ENCODE measurements around the gene ANKLE2.
A peak's percentile ranks its signal among the peaks of the same experiment; 100 is the strongest.

Gene ANKLE2

GRCh38 chr12:132716356-132716755 is 45.3 kb downstream of the ANKLE2 start:
- Histone ChIP-seq H3K4me1 (ENCODE audit: low read length) (peaks cover 6% of the 10 kb centered on the region; the same call in 1 of the 2 replicates), H3K79me2 (ENCODE audit: low read length) (peaks cover 49% of the 10 kb centered on the region), H4K20me1 (ENCODE audit: insufficient read depth, low read length) (peaks cover 7% of the 10 kb centered on the region), H3K36me3 (replicated peaks; ENCODE audit: low read depth, low read length) (peaks cover 55% of the 10 kb centered on the region), H3K27me3 (ENCODE audit: low read depth, low read length) (no peaks in the 10 kb centered on the region), H3K4me2 (ENCODE audit: low read length) (no peak overlapping the region), H3K27ac (ENCODE audit: low read length) (no peak overlapping the region), H3K4me3 (ENCODE audit: low read length) (no peak overlapping the region), H3K9ac (ENCODE audit: low read length) (no peak overlapping the region), H2AFZ (ENCODE audit: low read depth, low read length) (no peak overlapping the region), H3K9me3 (ENCODE audit: insufficient read depth, low read length) (no peaks in the 10 kb centered on the region)
- TF ChIP-seq CTCF (IDR thresholded peaks at IDR 0.05; ENCODE audit: low read depth, low read length) (no peak), EZH2phosphoT487 (IDR thresholded peaks at IDR 0.05; ENCODE audit: low read depth) (no peak)

- H3K27me3 ChIP-seq (ENCODE audit: low read depth, low read length), result no peaks in the 10 kb centered on the region
- H3K9ac ChIP-seq (ENCODE audit: low read length), result no peak overlapping the region
- no peak overlapping the region for H3K4me3 ChIP-seq (ENCODE audit: low read length)
- no peak overlapping the region for H3K27ac ChIP-seq (ENCODE audit: low read length)
- TF ChIP-seq EZH2phosphoT487 (IDR thresholded peaks at IDR 0.05; ENCODE audit: low read depth) (no peak), CTCF (IDR thresholded peaks at IDR 0.05; ENCODE audit: low read depth, low read length) (no peak)
- H3K9me3 ChIP-seq (ENCODE audit: insufficient read depth, low read length), result no peaks in the 10 kb centered on the region
- H3K79me2 ChIP-seq (ENCODE audit: low read length), result peaks cover 54% of the 10 kb centered on the region
- H2AFZ ChIP-seq (ENCODE audit: low read depth, low read length), result no peak overlapping the region
- H3K36me3 ChIP-seq (replicated peaks; ENCODE audit: low read depth, low read length), result peaks cover 51% of the 10 kb centered on the region
- no peak overlapping the region for H3K4me2 ChIP-seq (ENCODE audit: low read length)
- peaks cover 7% of the 10 kb centered on the region for H4K20me1 ChIP-seq (ENCODE audit: insufficient read depth, low read length)
- peaks cover 6% of the 10 kb centered on the region; the same call in 1 of the 2 replicates for H3K4me1 ChIP-seq (ENCODE audit: low read length)
Measured at GRCh38 chr12:132715874-132716273, 45.8 kb downstream of the ANKLE2 start.

- Histone ChIP-seq H3K27me3 (ENCODE audit: low read depth, low read length) (no peaks in the 10 kb centered on the region), H3K9ac (ENCODE audit: low read length) (no peak overlapping the region), H3K9me3 (ENCODE audit: insufficient read depth, low read length) (peaks cover 3% of the 10 kb centered on the region; the same call in 1 of the 2 replicates), H3K79me2 (ENCODE audit: low read length) (peaks cover 63% of the 10 kb centered on the region), H2AFZ (ENCODE audit: low read depth, low read length) (no peak overlapping the region), H3K27ac (ENCODE audit: low read length) (no peak overlapping the region), H3K4me1 (ENCODE audit: low read length) (peaks cover 12% of the 10 kb centered on the region; the same call in 1 of the 2 replicates), H3K4me2 (ENCODE audit: low read length) (no peak overlapping the region), H4K20me1 (ENCODE audit: insufficient read depth, low read length) (peaks cover 7% of the 10 kb centered on the region), H3K36me3 (replicated peaks; ENCODE audit: low read depth, low read length) (peaks cover 38% of the 10 kb centered on the region), H3K4me3 (ENCODE audit: low read length) (no peak overlapping the region)
- TF ChIP-seq EZH2phosphoT487 (IDR thresholded peaks at IDR 0.05; ENCODE audit: low read depth) (no peak), CTCF (IDR thresholded peaks at IDR 0.05; ENCODE audit: low read depth, low read length) (no peak)
Measured at GRCh38 chr12:132713123-132713522, 48.5 kb downstream of the ANKLE2 start.

GRCh38 chr12:132711080-132711843 is 50.4 kb downstream of the ANKLE2 start:
- peak overlapping the region; percentile 19; the same call in 1 of the 2 replicates for H3K27ac ChIP-seq (ENCODE audit: low read length)
- no peaks in the 10 kb centered on the region for H3K27me3 ChIP-seq (ENCODE audit: low read depth, low read length)
- peak overlapping the region; percentile 90 for H3K4me3 ChIP-seq (ENCODE audit: low read length)
- peaks cover 27% of the 10 kb centered on the region for H3K36me3 ChIP-seq (replicated peaks; ENCODE audit: low read depth, low read length)
- H3K79me2 ChIP-seq (ENCODE audit: low read length), result peaks cover 56% of the 10 kb centered on the region
- no peak overlapping the region for H2AFZ ChIP-seq (ENCODE audit: low read depth, low read length)
- H3K4me2 ChIP-seq (ENCODE audit: low read length), result peak overlapping the region; percentile 82
- H3K9ac ChIP-seq (ENCODE audit: low read length), result peak overlapping the region; percentile 75
- H3K9me3 ChIP-seq (ENCODE audit: insufficient read depth, low read length), result peaks cover 3% of the 10 kb centered on the region; the same call in 1 of the 2 replicates
- TF ChIP-seq CTCF (IDR thresholded peaks at IDR 0.05; ENCODE audit: low read depth, low read length) (no peak), EZH2phosphoT487 (IDR thresholded peaks at IDR 0.05; ENCODE audit: low read depth) (no peak)
- peaks cover 12% of the 10 kb centered on the region; the same call in 1 of the 2 replicates for H3K4me1 ChIP-seq (ENCODE audit: low read length)
- H4K20me1 ChIP-seq (ENCODE audit: insufficient read depth, low read length), result peaks cover 7% of the 10 kb centered on the region

Data from OCI-LY3 (cell line).